SK-N-SH (cell line): ENCODE measurements around the gene TMEM115. TPM values are rescaled to one million over a fixed set of nuclear protein-coding genes. Genes with fewer than 3 reads are reported as not detected.

Experiments used
- CTCF ChIA-PET: fragments of 300-600, 350-600 bp; formaldehyde crosslinking; extraction: SDS; loops from one replicate; lab custom pipeline; 2021; lab: Yijun Ruan, JAX
- POLR2A ChIA-PET: fragments of 350-600 bp; sonication (Branson Sonifier 250); formaldehyde crosslinking; extraction: SDS; loops from one replicate; lab custom pipeline; 2020; ENCODE audit warnings: antibody characterized with exemption, inconsistent platforms; lab: Yijun Ruan, JAX
- DNase-seq: peaks from one replicate; pipeline ENCODE4 v3.0.0; 2012
- H2AFZ ChIP-seq: fragments of 200-600 bp; sonication (generic); 2 replicates; pipeline ENCODE4 v1.8.1; 2016; ENCODE audit warnings: antibody characterized with exemption, mild to moderate bottlenecking, low read depth
- H3F3A ChIP-seq: fragments of 200-600 bp; sonication (generic); replicated peaks from 2 replicates; pipeline ENCODE3; 2016; ENCODE audit warnings: antibody characterized with exemption, mild to moderate bottlenecking; ENCODE audit not compliant: insufficient read depth
- H3K27ac ChIP-seq, 2 experiments: fragments of 200-500 bp in 1 of 2; fragments of 200-600 bp in 1 of 2; sonication (Bioruptor generic) in 1 of 2; sonication (generic), shearing (Covaris generic) in 1 of 2; 2 replicates each; pipeline versions ENCODE4 v1.5.1 to v1.6.1; 2014 to 2016; ENCODE audit warnings: low read depth in 2 of 2, inconsistent platforms in 1 of 2, low read length in 1 of 2, mild to moderate bottlenecking in 1 of 2, mixed read lengths in 1 of 2
- H3K27me3 ChIP-seq: fragments of 200-600 bp; sonication (generic), shearing (Covaris generic); 2 replicates; pipeline ENCODE4 v1.6.1; 2016; ENCODE audit warnings: mixed run types; ENCODE audit not compliant: insufficient read depth
- H3K36me3 ChIP-seq, 2 experiments: fragments of 200-500 bp in 1 of 2; fragments of 200-600 bp in 1 of 2; sonication (Bioruptor generic) in 1 of 2; sonication (generic) in 1 of 2; replicated peaks in 1 of 2; 2 replicates each; pipeline versions ENCODE3 to v1.5.1; 2014 to 2016; ENCODE audit warnings: low read length in 1 of 2, mild to moderate bottlenecking in 1 of 2; ENCODE audit not compliant: insufficient read depth in 2 of 2, control insufficient read depth in 1 of 2
- H3K4me1 ChIP-seq, 2 experiments: fragments of 200-500 bp in 1 of 2; fragments of 200-600 bp in 1 of 2; sonication (Bioruptor generic) in 1 of 2; sonication (generic), shearing (Covaris generic) in 1 of 2; 2 replicates each; pipeline versions ENCODE4 v1.5.1 to v1.6.1; 2014 to 2016; ENCODE audit warnings: low read depth in 1 of 2, low read length in 1 of 2, mixed run types in 1 of 2; ENCODE audit not compliant: insufficient read depth in 2 of 2, control insufficient read depth in 1 of 2
- H3K4me2 ChIP-seq: fragments of 200-600 bp; sonication (generic), shearing (Covaris generic); 2 replicates; pipeline ENCODE4 v1.6.1; 2017; ENCODE audit warnings: mixed run types
- H3K4me3 ChIP-seq, 2 experiments: fragments of 200-500 bp in 1 of 2; fragments of 200-600 bp in 1 of 2; sonication (Bioruptor generic) in 1 of 2; sonication (generic), shearing (Covaris generic) in 1 of 2; 2 replicates each; pipeline versions ENCODE4 v1.5.1 to v1.8.1; 2014 to 2016; ENCODE audit warnings: low read depth in 2 of 2, inconsistent platforms in 1 of 2, low read length in 1 of 2, mild to moderate bottlenecking in 1 of 2, mixed read lengths in 1 of 2, moderate library complexity in 1 of 2
- H3K79me2 ChIP-seq: fragments of 200-600 bp; sonication (generic); 2 replicates; pipeline ENCODE4 v1.8.1; 2017; ENCODE audit warnings: mild to moderate bottlenecking; ENCODE audit not compliant: insufficient read depth
- H3K9ac ChIP-seq: fragments of 200-600 bp; sonication (generic); 2 replicates; pipeline ENCODE4 v1.6.1; 2017; ENCODE audit warnings: mixed run types
- H3K9me2 ChIP-seq: fragments of 200-600 bp; sonication (generic); 2 replicates; pipeline ENCODE4 v1.6.1; 2017; ENCODE audit warnings: mixed run types
- H3K9me3 ChIP-seq: fragments of 200-600 bp; sonication (generic); 2 replicates; pipeline ENCODE4 v1.6.1; 2017; ENCODE audit warnings: mixed run types, mild to moderate bottlenecking, moderate library complexity
- H4K20me1 ChIP-seq: fragments of 200-600 bp; sonication (generic); 2 replicates; pipeline ENCODE4 v1.6.1; 2017; ENCODE audit warnings: mild to moderate bottlenecking, mixed run types; ENCODE audit not compliant: insufficient read depth
- CTCF ChIP-seq: fragments of 200-600 bp; sonication (generic); IDR thresholded peaks from 2 replicates; pipeline ENCODE4 v1.6.1; 2017; ENCODE audit warnings: antibody characterized with exemption, mild to moderate bottlenecking, moderate library complexity
- GABPA ChIP-seq: IDR thresholded peaks from 2 replicates; pipeline ENCODE4 v1.4.0; 2012; ENCODE audit warnings: low read depth, mild to moderate bottlenecking
- MXI1 ChIP-seq: IDR thresholded peaks from 2 replicates; pipeline ENCODE4 v1.6.1; 2012; ENCODE audit warnings: mild to moderate bottlenecking, low read depth, low read length, improper control_type of control experiment
- PBX3 ChIP-seq: IDR thresholded peaks from 2 replicates; pipeline ENCODE4; 2012
- REST ChIP-seq: IDR thresholded peaks from 2 replicates; pipeline ENCODE4 v1.6.1; 2012; ENCODE audit warnings: mild to moderate bottlenecking, low read depth, low read length, moderate library complexity
- TEAD4 ChIP-seq: IDR thresholded peaks from 2 replicates; pipeline ENCODE4 v1.4.0; 2012; ENCODE audit warnings: mild to moderate bottlenecking, borderline replicate concordance; ENCODE audit not compliant: insufficient read depth
- WGBS: methylation state at CpG from one replicate; pipeline ENCODE4 v1.1.6; 2017; ENCODE audit warnings: low lambda C conversion rate; 5-methylcytosine and 5-hydroxymethylcytosine counted together
- polyA plus RNA-seq, 3 experiments: library from polyadenylated mRNA; depleted of rRNA; stranded (reverse); fragments of >200 nt; gene quantifications; 2 replicates each; pipeline ENCODE4 v1.2.3, GENCODE V29; 2012

TMEM115 gene
- polyA plus RNA-seq, 1 of the 3 experiments (the other 2 are of a cell fraction), result 47.8 TPM

- TF ChIP-seq CTCF (peak; percentile 49), MXI1 (no peak), PBX3 (peak; percentile 28; the same call in 1 of the 2 replicates)
Measured at GRCh38 chr3:50352781-50353180, 6.5 kb downstream of the TMEM115 start (continued).

- H3K36me3 ChIP-seq, result peaks cover 8 to 50% of the 10 kb centered on the region in 2 experiments
- ChIA-PET CTCF (interaction anchor here (1.1 to 6.0 kb wide), 5 partner anchors 30 to 264 kb away, joined by 3 to 45 read pairs (median 15); no protein-coding TSS in a partner anchor), POLR2A (interaction anchor here (0.7 to 3.6 kb wide), 11 partner anchors 8 to 218 kb away, joined by 3 to 31 read pairs (median 8); partner anchors contain the start of genes HEMK1 and TMEM115)
- H3K27ac ChIP-seq, result peak overlapping the region; percentile 31 to 62; a peak in 3 of 4 replicates
- no peaks in the 10 kb centered on the region for H3K9me2 ChIP-seq
- 26% methylated on average over 6 of the region's 11 CpGs for WGBS
- H3K4me1 ChIP-seq, result peaks cover 12 to 64% of the 10 kb centered on the region in 2 experiments; a peak in 2 of 4 replicates
- H3K4me3 ChIP-seq, result peak overlapping the region; percentile 76 to 94
- peaks cover 11% of the 10 kb centered on the region for H3F3A ChIP-seq
- no peak overlapping the region for H2AFZ ChIP-seq
- H3K79me2 ChIP-seq, result peaks cover 67% of the 10 kb centered on the region
- TF ChIP-seq REST (no peak), TEAD4 (no peak), GABPA (no peak)
- DNase-seq, result no peak
- no peaks in the 10 kb centered on the region for H3K9me3 ChIP-seq
- H3K9ac ChIP-seq, result peak overlapping the region; percentile 33; the same call in 1 of the 2 replicates
- no peaks in the 10 kb centered on the region for H3K27me3 ChIP-seq
- H3K4me2 ChIP-seq, result peak overlapping the region; percentile 98
- peaks cover 36% of the 10 kb centered on the region for H4K20me1 ChIP-seq
Measured at GRCh38 chr3:50351323-50351697, 8.0 kb downstream of the TMEM115 start.
